ENCODE measurements around the gene HSPG2. TPM values are rescaled to one million over a fixed set of nuclear protein-coding genes. Genes with fewer than 3 reads are reported as not detected.
"Not testable (repeated sequence)": the region's sequence is repeated elsewhere in the genome, so short reads cannot be mapped to it uniquely, and the experiment has no call there.

Gene HSPG2
- total and polyA plus RNA-seq, 5 donors from 2014 or later: 0.05 to 3.2 (median 0.17) TPM; not detected in 1

- H3K27me3 ChIP-seq (ENCODE audit: control insufficient read depth, insufficient read depth, low read length); H3K4me3 Mint-ChIP-seq; ATAC-seq (ENCODE audit: low read depth in 2 of 2); DNase-seq; H3K36me3 ChIP-seq (ENCODE audit: control insufficient read depth, insufficient read depth, low read length); H3K27ac Mint-ChIP-seq; H3K9me3 ChIP-seq (ENCODE audit: control insufficient read depth in 2 of 2, low read length in 2 of 2); H3K4me3 ChIP-seq (ENCODE audit: low read depth, low read length); H3K4me1 ChIP-seq (ENCODE audit: control insufficient read depth, insufficient read depth, low read length, poor library complexity, severe bottlenecking); H3K4me1 Mint-ChIP-seq; H3K27ac ChIP-seq (ENCODE audit: insufficient read depth, low read length, poor library complexity, severe bottlenecking); H3K36me3 Mint-ChIP-seq; H3K27me3 Mint-ChIP-seq; H3K9me3 Mint-ChIP-seq: not testable (repeated sequence)
Measured at GRCh38 chr1:21826694-21827093, 110.4 kb downstream of the HSPG2 start.

- H3K9me3 Mint-ChIP-seq: no peaks in the 10 kb centered on the region
- H3K36me3 Mint-ChIP-seq: peaks cover 4% of the 10 kb centered on the region
- H3K4me1 Mint-ChIP-seq: no peaks in the 10 kb centered on the region
- no peaks in the 10 kb centered on the region for H3K27me3 ChIP-seq (ENCODE audit: control insufficient read depth, insufficient read depth, low read length)
- no peak overlapping the region for H3K27ac Mint-ChIP-seq
- H3K9me3 ChIP-seq (ENCODE audit: control insufficient read depth in 2 of 2, low read length in 2 of 2): no peaks in the 10 kb centered on the region
- H3K4me3 Mint-ChIP-seq: no peak overlapping the region
- ATAC-seq (ENCODE audit: low read depth in 2 of 2) (no peak), DNase-seq (no peak)
- no peaks in the 10 kb centered on the region for H3K4me1 ChIP-seq (ENCODE audit: control insufficient read depth, insufficient read depth, low read length, poor library complexity, severe bottlenecking)
- H3K27ac ChIP-seq (ENCODE audit: insufficient read depth, low read length, poor library complexity, severe bottlenecking): no peak overlapping the region
- H3K4me3 ChIP-seq (ENCODE audit: low read depth, low read length): no peak overlapping the region
- H3K36me3 ChIP-seq (ENCODE audit: control insufficient read depth, insufficient read depth, low read length): no peaks in the 10 kb centered on the region
- H3K27me3 Mint-ChIP-seq: peaks cover 10% of the 10 kb centered on the region
Measured at GRCh38 chr1:21825393-21825792, 111.7 kb downstream of the HSPG2 start.

GRCh38 chr1:21824926-21825325 is 112.2 kb downstream of the HSPG2 start:
- no peaks in the 10 kb centered on the region for H3K36me3 ChIP-seq (ENCODE audit: control insufficient read depth, insufficient read depth, low read length)
- no peak overlapping the region for H3K4me3 ChIP-seq (ENCODE audit: low read depth, low read length)
- H3K4me1 ChIP-seq (ENCODE audit: control insufficient read depth, insufficient read depth, low read length, poor library complexity, severe bottlenecking): no peaks in the 10 kb centered on the region
- H3K9me3 ChIP-seq (ENCODE audit: control insufficient read depth in 2 of 2, low read length in 2 of 2): no peaks in the 10 kb centered on the region
- DNase-seq: no peak
- Mint-ChIP-seq H3K4me3 (no peak overlapping the region), H3K27me3 (peaks cover 10% of the 10 kb centered on the region), H3K36me3 (peaks cover 4% of the 10 kb centered on the region), H3K4me1 (no peaks in the 10 kb centered on the region), H3K9me3 (no peaks in the 10 kb centered on the region), H3K27ac (no peak overlapping the region)
- no peak overlapping the region for H3K27ac ChIP-seq (ENCODE audit: insufficient read depth, low read length, poor library complexity, severe bottlenecking)
- no peaks in the 10 kb centered on the region for H3K27me3 ChIP-seq (ENCODE audit: control insufficient read depth, insufficient read depth, low read length)
- no peak for ATAC-seq (ENCODE audit: low read depth in 2 of 2)

DNA sequence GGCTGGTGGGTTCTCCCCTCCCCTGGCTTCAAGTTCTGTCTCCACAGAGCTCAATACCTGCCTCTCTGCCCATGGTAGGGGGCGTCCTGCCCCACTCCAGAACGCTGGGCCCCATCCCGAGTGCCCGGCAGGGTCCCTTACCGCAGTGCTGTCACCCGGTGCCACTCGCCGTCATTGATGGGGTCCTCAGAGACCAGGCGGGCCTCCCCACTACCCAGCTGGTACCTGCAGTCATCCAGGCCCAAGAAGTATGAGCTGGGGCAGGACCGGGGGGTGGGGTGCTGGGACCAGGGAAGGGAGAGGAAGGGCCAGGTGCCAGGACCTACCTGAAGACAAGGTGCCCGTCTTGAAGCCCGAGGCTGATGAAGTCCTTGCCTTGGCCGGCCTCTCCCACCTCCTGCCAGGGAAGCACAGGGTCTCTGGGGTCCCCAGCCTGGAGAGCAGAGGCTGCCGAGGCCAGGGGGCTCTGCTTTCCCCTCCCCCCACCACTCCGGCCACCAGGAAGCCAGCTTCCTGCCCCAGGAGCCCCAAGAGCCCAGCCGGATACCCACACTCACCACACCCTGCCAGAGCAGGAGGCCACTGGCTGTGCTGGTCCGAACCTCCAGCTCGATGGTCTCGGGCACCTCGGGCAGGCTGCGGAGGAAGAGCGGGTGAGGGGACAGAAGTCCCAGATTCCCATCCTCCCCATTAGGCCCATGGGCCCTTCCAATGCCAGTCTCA is 113.0 kb downstream of the HSPG2 start:
- H3K27ac ChIP-seq (ENCODE audit: insufficient read depth, low read length, poor library complexity, severe bottlenecking): no peak overlapping the region
- Mint-ChIP-seq H3K27me3 (peaks cover 10% of the 10 kb centered on the region), H3K27ac (no peak overlapping the region), H3K4me3 (no peak overlapping the region), H3K9me3 (no peaks in the 10 kb centered on the region), H3K36me3 (peaks cover 4% of the 10 kb centered on the region), H3K4me1 (no peaks in the 10 kb centered on the region)
- ATAC-seq (ENCODE audit: low read depth in 2 of 2) (no peak), DNase-seq (no peak)
- no peaks in the 10 kb centered on the region for H3K36me3 ChIP-seq (ENCODE audit: control insufficient read depth, insufficient read depth, low read length)
- H3K4me3 ChIP-seq (ENCODE audit: low read depth, low read length): no peak overlapping the region
- H3K27me3 ChIP-seq (ENCODE audit: control insufficient read depth, insufficient read depth, low read length): no peaks in the 10 kb centered on the region
- H3K9me3 ChIP-seq (ENCODE audit: control insufficient read depth in 2 of 2, low read length in 2 of 2): no peaks in the 10 kb centered on the region
- H3K4me1 ChIP-seq (ENCODE audit: control insufficient read depth, insufficient read depth, low read length, poor library complexity, severe bottlenecking): no peaks in the 10 kb centered on the region

GRCh38 chr1:21823206-21823979 is 113.7 kb downstream of the HSPG2 start:
- no peak for ATAC-seq (ENCODE audit: low read depth in 2 of 2)
- no peak overlapping the region for H3K4me3 Mint-ChIP-seq

DNA sequence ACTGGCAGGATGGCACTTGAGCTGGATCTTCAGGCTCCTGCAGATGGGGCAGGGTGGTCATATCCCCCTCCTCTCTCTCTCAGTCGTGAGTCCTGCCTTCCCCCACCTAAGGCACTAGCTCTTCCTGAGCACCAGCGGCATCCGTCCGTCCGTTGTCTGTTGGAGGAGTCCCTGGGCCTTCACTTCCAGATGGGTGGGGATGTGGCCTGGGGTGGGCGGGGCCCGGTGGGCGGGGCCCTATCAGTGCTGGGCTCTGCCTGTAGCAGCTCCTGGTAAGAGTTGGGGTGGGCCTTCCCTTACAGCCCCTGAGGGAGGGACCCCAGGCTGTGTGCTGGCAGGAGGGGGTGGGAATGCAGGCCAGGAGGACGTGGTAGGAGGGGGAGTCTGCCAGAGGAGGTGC is 114.8 kb downstream of the HSPG2 start:
- H3K4me1 Mint-ChIP-seq: peaks cover 0 to 3% (median 0%) of the 10 kb centered on the region in 4 donors
- Histone ChIP-seq H3K4me3 (ENCODE audit: low read depth, low read length) (no peak overlapping the region), H3K27ac (ENCODE audit: insufficient read depth, low read length, poor library complexity, severe bottlenecking) (no peak overlapping the region), H3K36me3 (ENCODE audit: control insufficient read depth, insufficient read depth, low read length) (no peaks in the 10 kb centered on the region), H3K4me1 (ENCODE audit: control insufficient read depth, insufficient read depth, low read length, poor library complexity, severe bottlenecking) (no peaks in the 10 kb centered on the region), H3K27me3 (ENCODE audit: control insufficient read depth, insufficient read depth, low read length) (no peaks in the 10 kb centered on the region), H3K9me3 (ENCODE audit: control insufficient read depth in 2 of 2, low read length in 2 of 2) (no peaks in the 10 kb centered on the region)
- peaks cover 10% of the 10 kb centered on the region for H3K27me3 Mint-ChIP-seq
- DNase-seq (no peak), ATAC-seq (ENCODE audit: low read depth in 2 of 2) (no peak)
- no peak overlapping the region for H3K27ac Mint-ChIP-seq
- H3K36me3 Mint-ChIP-seq: peaks cover 3% of the 10 kb centered on the region
- no peaks in the 10 kb centered on the region for H3K9me3 Mint-ChIP-seq
- no peak overlapping the region for H3K4me3 Mint-ChIP-seq

More at GRCh38 chr1:21823206-21823979, 113.7 kb downstream of the HSPG2 start:
- H3K27me3 ChIP-seq (ENCODE audit: control insufficient read depth, insufficient read depth, low read length): no peaks in the 10 kb centered on the region
- H3K27ac ChIP-seq (ENCODE audit: insufficient read depth, low read length, poor library complexity, severe bottlenecking): no peak overlapping the region
- DNase-seq: no peak
- H3K9me3 ChIP-seq (ENCODE audit: control insufficient read depth in 2 of 2, low read length in 2 of 2): no peaks in the 10 kb centered on the region
- peaks cover 0 to 3% (median 0%) of the 10 kb centered on the region in 4 donors for H3K4me1 Mint-ChIP-seq
- no peak overlapping the region for H3K4me3 ChIP-seq (ENCODE audit: low read depth, low read length)
- peaks cover 10% of the 10 kb centered on the region for H3K27me3 Mint-ChIP-seq
- no peaks in the 10 kb centered on the region for H3K9me3 Mint-ChIP-seq
- H3K36me3 ChIP-seq (ENCODE audit: control insufficient read depth, insufficient read depth, low read length): no peaks in the 10 kb centered on the region
- H3K27ac Mint-ChIP-seq: no peak overlapping the region
- H3K36me3 Mint-ChIP-seq: peaks cover 4% of the 10 kb centered on the region
- no peaks in the 10 kb centered on the region for H3K4me1 ChIP-seq (ENCODE audit: control insufficient read depth, insufficient read depth, low read length, poor library complexity, severe bottlenecking)

DNA sequence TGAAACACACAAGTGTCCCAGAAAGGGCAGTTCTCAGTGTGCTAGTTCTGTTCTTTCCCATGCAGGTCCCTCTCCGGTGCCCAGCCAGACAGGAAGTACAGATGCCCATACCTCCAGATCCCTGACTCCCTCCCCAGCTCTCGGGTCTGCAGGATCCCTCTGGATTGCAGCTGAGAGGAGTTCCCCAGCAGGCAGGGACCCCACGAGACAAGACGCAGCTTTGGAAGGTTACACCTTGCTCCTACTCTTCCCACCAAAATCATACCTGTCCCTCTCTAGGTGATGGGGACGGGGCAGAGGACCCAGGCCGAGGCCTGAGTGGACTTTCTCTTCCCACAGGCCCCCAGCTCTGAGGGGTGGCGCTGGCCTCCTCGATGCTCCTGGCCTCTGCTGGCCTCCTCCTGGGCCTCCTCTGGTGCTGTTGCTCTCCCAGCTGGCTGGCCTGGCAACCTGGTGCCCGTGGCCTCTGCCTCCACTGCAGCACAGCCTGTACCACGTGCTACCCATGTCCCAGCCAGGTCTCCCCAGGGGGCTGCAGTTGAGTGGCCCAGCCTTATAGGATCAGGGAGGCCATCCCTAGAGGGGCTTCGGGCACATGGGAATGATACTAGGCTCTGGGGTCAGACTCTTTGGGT is 115.6 kb downstream of the HSPG2 start:
- no peak overlapping the region for H3K4me3 Mint-ChIP-seq
- Histone ChIP-seq H3K36me3 (ENCODE audit: control insufficient read depth, insufficient read depth, low read length) (no peaks in the 10 kb centered on the region), H3K27ac (ENCODE audit: insufficient read depth, low read length, poor library complexity, severe bottlenecking) (no peak overlapping the region), H3K9me3 (ENCODE audit: control insufficient read depth in 2 of 2, low read length in 2 of 2) (no peaks in the 10 kb centered on the region), H3K4me3 (ENCODE audit: low read depth, low read length) (no peak overlapping the region), H3K27me3 (ENCODE audit: control insufficient read depth, insufficient read depth, low read length) (no peaks in the 10 kb centered on the region), H3K4me1 (ENCODE audit: control insufficient read depth, insufficient read depth, low read length, poor library complexity, severe bottlenecking) (no peaks in the 10 kb centered on the region)
- H3K27ac Mint-ChIP-seq: no peak overlapping the region
- no peak for ATAC-seq (ENCODE audit: low read depth in 2 of 2)
- H3K9me3 Mint-ChIP-seq: no peaks in the 10 kb centered on the region
- H3K36me3 Mint-ChIP-seq: no peaks in the 10 kb centered on the region
- peaks cover 0 to 3% (median 1%) of the 10 kb centered on the region in 4 donors for H3K4me1 Mint-ChIP-seq
- peaks cover 10% of the 10 kb centered on the region for H3K27me3 Mint-ChIP-seq
- DNase-seq: no peak
